SU-DHL-6 (cell line): ENCODE measurements around the gene TBC1D8.

ENCODE experiments used
- EZH2phosphoT487 ChIP-seq: fragments of 200-600 bp; sonication (generic), shearing (Covaris generic); conservative IDR thresholded peaks from 2 replicates; pipeline ENCODE4 v1.6.1; 2018; ENCODE audit warnings: mild to moderate bottlenecking, antibody characterized with exemption, low read length, moderate library complexity, mixed read lengths
- TF ChIP-seq, protein P1 (sequence below): fragments of 200-600 bp; sonication (generic); IDR thresholded peaks from one replicate; pipeline ENCODE4 v1.5.1; 2017; ENCODE audit warnings: antibody characterized with exemption, mild to moderate bottlenecking, low read length, moderate library complexity; ENCODE audit not compliant: insufficient read depth, poor library complexity, severe bottlenecking

DNA sequence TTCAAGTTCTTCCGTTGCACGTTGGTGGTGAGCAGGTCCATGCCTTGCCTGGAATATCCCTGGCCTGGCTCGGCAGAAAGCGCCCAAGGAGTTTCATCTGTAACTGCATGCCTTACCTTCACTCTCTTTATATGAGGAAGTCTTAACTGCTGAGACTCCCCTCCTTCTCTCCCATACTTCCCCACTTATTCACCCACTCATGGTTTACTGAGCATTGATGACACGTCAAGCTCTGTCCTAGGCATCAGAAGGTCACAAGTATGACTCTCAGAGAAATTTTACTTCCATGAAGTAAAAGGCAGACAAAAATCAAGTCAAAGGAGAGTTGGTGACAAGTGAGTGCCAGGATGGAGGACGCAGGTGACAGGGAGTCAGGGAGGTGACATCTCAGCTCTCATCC, 68.2 kb downstream of the TBC1D8 start:
- TF ChIP-seq, protein P1, sequence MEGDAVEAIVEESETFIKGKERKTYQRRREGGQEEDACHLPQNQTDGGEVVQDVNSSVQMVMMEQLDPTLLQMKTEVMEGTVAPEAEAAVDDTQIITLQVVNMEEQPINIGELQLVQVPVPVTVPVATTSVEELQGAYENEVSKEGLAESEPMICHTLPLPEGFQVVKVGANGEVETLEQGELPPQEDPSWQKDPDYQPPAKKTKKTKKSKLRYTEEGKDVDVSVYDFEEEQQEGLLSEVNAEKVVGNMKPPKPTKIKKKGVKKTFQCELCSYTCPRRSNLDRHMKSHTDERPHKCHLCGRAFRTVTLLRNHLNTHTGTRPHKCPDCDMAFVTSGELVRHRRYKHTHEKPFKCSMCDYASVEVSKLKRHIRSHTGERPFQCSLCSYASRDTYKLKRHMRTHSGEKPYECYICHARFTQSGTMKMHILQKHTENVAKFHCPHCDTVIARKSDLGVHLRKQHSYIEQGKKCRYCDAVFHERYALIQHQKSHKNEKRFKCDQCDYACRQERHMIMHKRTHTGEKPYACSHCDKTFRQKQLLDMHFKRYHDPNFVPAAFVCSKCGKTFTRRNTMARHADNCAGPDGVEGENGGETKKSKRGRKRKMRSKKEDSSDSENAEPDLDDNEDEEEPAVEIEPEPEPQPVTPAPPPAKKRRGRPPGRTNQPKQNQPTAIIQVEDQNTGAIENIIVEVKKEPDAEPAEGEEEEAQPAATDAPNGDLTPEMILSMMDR = no peak
- no peak for TF ChIP-seq EZH2phosphoT487
